ENCODE results near the gene AKR1B1.

DNA sequence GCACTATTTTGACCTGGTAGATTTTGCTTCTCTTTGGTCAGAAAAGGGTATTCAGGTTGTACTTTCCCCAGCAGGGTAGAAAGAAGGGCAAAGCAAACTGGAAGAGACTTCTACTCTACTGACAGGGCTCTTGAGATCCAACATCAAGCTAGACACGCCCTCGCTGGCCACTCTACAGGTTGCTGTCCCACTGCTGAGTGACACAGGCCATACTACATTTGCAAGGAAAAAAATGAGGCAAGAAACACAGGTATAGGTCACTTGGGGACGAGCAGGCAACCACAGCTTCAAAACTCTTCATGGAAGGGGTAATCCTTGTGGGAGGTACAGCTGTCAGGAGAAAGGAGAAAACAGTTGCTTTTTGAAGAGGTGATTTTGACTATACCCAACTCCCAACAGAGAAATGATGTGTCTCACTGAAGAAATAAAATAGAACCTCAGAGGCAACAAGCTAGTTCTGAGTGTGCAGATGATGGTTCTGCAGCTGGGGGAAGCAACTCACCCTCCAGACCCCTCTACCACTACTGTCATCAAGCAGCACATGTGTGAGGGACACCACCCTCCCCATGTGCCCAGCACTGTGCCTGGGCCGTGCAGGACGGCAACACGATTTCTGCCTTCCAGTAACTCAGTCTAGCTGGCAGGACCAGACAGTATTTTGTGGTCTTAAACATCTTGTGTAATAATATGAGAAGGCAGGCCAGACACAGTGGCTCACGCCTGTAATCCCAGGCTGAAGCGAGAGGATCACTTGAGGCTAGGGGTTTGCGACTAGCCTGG lies 16.3 kb downstream of the AKR1B1 start:
- TF ChIP-seq, protein P1, sequence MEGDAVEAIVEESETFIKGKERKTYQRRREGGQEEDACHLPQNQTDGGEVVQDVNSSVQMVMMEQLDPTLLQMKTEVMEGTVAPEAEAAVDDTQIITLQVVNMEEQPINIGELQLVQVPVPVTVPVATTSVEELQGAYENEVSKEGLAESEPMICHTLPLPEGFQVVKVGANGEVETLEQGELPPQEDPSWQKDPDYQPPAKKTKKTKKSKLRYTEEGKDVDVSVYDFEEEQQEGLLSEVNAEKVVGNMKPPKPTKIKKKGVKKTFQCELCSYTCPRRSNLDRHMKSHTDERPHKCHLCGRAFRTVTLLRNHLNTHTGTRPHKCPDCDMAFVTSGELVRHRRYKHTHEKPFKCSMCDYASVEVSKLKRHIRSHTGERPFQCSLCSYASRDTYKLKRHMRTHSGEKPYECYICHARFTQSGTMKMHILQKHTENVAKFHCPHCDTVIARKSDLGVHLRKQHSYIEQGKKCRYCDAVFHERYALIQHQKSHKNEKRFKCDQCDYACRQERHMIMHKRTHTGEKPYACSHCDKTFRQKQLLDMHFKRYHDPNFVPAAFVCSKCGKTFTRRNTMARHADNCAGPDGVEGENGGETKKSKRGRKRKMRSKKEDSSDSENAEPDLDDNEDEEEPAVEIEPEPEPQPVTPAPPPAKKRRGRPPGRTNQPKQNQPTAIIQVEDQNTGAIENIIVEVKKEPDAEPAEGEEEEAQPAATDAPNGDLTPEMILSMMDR (IDR thresholded peaks at IDR 0.05; ENCODE audit: low read length), result no peak
- TF ChIP-seq EZH2 (IDR thresholded peaks at IDR 0.05; ENCODE audit: borderline replicate concordance, low read length), result no peak
